ENCODE measurements around the gene NHSL1.

GRCh38 chr6:138526822-138527235 lies 27.5 kb upstream of the NHSL1 start:
- TF ChIP-seq, protein P1, sequence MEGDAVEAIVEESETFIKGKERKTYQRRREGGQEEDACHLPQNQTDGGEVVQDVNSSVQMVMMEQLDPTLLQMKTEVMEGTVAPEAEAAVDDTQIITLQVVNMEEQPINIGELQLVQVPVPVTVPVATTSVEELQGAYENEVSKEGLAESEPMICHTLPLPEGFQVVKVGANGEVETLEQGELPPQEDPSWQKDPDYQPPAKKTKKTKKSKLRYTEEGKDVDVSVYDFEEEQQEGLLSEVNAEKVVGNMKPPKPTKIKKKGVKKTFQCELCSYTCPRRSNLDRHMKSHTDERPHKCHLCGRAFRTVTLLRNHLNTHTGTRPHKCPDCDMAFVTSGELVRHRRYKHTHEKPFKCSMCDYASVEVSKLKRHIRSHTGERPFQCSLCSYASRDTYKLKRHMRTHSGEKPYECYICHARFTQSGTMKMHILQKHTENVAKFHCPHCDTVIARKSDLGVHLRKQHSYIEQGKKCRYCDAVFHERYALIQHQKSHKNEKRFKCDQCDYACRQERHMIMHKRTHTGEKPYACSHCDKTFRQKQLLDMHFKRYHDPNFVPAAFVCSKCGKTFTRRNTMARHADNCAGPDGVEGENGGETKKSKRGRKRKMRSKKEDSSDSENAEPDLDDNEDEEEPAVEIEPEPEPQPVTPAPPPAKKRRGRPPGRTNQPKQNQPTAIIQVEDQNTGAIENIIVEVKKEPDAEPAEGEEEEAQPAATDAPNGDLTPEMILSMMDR (IDR thresholded peaks at IDR 0.05), result no peak
- TF ChIP-seq POLR2A (IDR thresholded peaks at IDR 0.05) (no peak), POLR2AphosphoS5 (IDR thresholded peaks at IDR 0.05) (no peak)

Data from prostate gland (tissue), 2 donors.